H1 (cell line): Measurements from ENCODE around the gene CACNA1D. TPM values are rescaled to one million over a fixed set of nuclear protein-coding genes. Genes with fewer than 3 reads are reported as not detected.

Experiments
- CTCF ChIA-PET: fragments of 300-600 bp; sonication (Branson Sonifier 250); formaldehyde crosslinking; loops from one replicate; lab custom pipeline; 2021; ENCODE audit not compliant: partially characterized antibody; lab: Charles Lee
- POLR2A ChIA-PET: fragments of 300-600 bp; sonication (Branson Sonifier 250); formaldehyde crosslinking; loops from one replicate; lab custom pipeline; 2021; ENCODE audit warnings: inconsistent platforms; ENCODE audit not compliant: partially characterized antibody; lab: Charles Lee
- DNase-seq, 2 experiments: peaks; one replicate each; pipeline versions ENCODE4 v3.0.0 to v3.0.0-alpha.2; 2010 to 2022; ENCODE audit warnings: low spot score in 2 of 2, low read depth in 1 of 2, mixed read lengths in 1 of 2
- FAIRE-seq: peaks from 2 replicates; lab custom pipeline; 2011; peaks lifted over from hg19 to GRCh38; lab: Jason Lieb, UNC
- H2AFZ ChIP-seq: 2 replicates; pipeline ENCODE4 v1.8.1; 2012; ENCODE audit warnings: low read length, inconsistent platforms
- H2AK5ac ChIP-seq: 2 replicates; pipeline ENCODE4 v1.6.1; 2013; ENCODE audit warnings: low read depth, low read length
- H2BK120ac ChIP-seq: replicated peaks from 2 replicates; pipeline ENCODE3; 2013; ENCODE audit warnings: low read depth, low read length, inconsistent platforms
- H2BK12ac ChIP-seq: 2 replicates; pipeline ENCODE4 v1.6.1; 2013; ENCODE audit warnings: low read depth, low read length
- H2BK15ac ChIP-seq: 2 replicates; pipeline ENCODE4 v1.6.1; 2013; ENCODE audit warnings: low read length
- H2BK20ac ChIP-seq: 2 replicates; pipeline ENCODE4 v1.6.1; 2013; ENCODE audit warnings: low read length
- H2BK5ac ChIP-seq: 2 replicates; pipeline ENCODE4 v1.6.1; 2013; ENCODE audit warnings: low read depth, low read length
- H3K14ac ChIP-seq: 2 replicates; pipeline ENCODE4 v1.6.1; 2013; ENCODE audit warnings: inconsistent platforms; ENCODE audit not compliant: insufficient read length
- H3K18ac ChIP-seq: 2 replicates; pipeline ENCODE4 v1.6.1; 2013; ENCODE audit warnings: low read length; ENCODE audit errors: extremely low read depth
- H3K23ac ChIP-seq: 2 replicates; pipeline ENCODE4 v1.6.1; 2013; ENCODE audit warnings: inconsistent platforms; ENCODE audit not compliant: insufficient read length
- H3K23me2 ChIP-seq: 2 replicates; pipeline ENCODE4 v1.6.1; 2013; ENCODE audit warnings: low read depth, low read length
- H3K27ac ChIP-seq: 2 replicates; pipeline ENCODE4 v1.6.1; 2011; ENCODE audit warnings: low read depth, low read length, inconsistent platforms
- H3K27me3 ChIP-seq, 4 experiments: replicated peaks in 1 of 4; 1 replicate in 1 of 4; 2 replicates in 3 of 4; pipeline versions ENCODE4 v1.6.1 to v1.8.1; 2011 to 2013; ENCODE audit warnings: low read length in 3 of 4, mild to moderate bottlenecking in 3 of 4, inconsistent platforms in 2 of 4, mixed read lengths in 2 of 4, moderate library complexity in 1 of 4; ENCODE audit not compliant: control insufficient read depth in 3 of 4, insufficient read depth in 3 of 4; ENCODE audit errors: extremely low read depth in 1 of 4
- H3K36me3 ChIP-seq, 4 experiments: 2 replicates each; pipeline versions ENCODE4 v1.6.1 to v1.8.1; 2011 to 2013; ENCODE audit warnings: mild to moderate bottlenecking in 4 of 4, low read length in 3 of 4, moderate library complexity in 2 of 4, control low read depth in 1 of 4, inconsistent platforms in 1 of 4; ENCODE audit not compliant: insufficient read depth in 4 of 4, control insufficient read depth in 2 of 4
- H3K4ac ChIP-seq: replicated peaks from 2 replicates; pipeline ENCODE3; 2013; ENCODE audit warnings: low read length, low read depth, mixed read lengths, inconsistent platforms; ENCODE audit not compliant: insufficient read length
- H3K4me1 ChIP-seq, 4 experiments: replicated peaks in 1 of 4; 1 replicate in 1 of 4; 2 replicates in 3 of 4; pipeline versions ENCODE4 v1.6.1 to v1.8.1; 2011 to 2013; ENCODE audit warnings: low read length in 3 of 4, inconsistent platforms in 2 of 4, mixed read lengths in 1 of 4; ENCODE audit not compliant: insufficient read depth in 4 of 4, control insufficient read depth in 3 of 4
- H3K4me2 ChIP-seq, 2 experiments: 2 replicates each; pipeline versions ENCODE4 v1.6.1 to v1.8.1; 2011 to 2013; ENCODE audit warnings: low read depth in 2 of 2, low read length in 2 of 2, control low read depth in 1 of 2, inconsistent platforms in 1 of 2, mild to moderate bottlenecking in 1 of 2; ENCODE audit not compliant: insufficient read depth in 1 of 2
- H3K4me3 ChIP-seq, 4 experiments: fragments of 200-600, 300-600 bp in 1 of 4; sonication (generic), shearing (Covaris generic), sonication (Bioruptor Twin) in 1 of 4; 2 replicates each; pipeline versions ENCODE4 v1.5.1 to v1.8.1; 2011 to 2016; ENCODE audit warnings: low read length in 4 of 4, low read depth in 3 of 4, control low read depth in 2 of 4, inconsistent platforms in 2 of 4, mild to moderate bottlenecking in 2 of 4, mixed read lengths in 1 of 4, moderate library complexity in 1 of 4; ENCODE audit not compliant: insufficient read depth in 2 of 4; ENCODE audit errors: extremely low read depth in 1 of 4
- H3K56ac ChIP-seq: replicated peaks from 2 replicates; pipeline ENCODE3; 2013; ENCODE audit warnings: low read depth, mild to moderate bottlenecking, mixed read lengths, low read length, inconsistent platforms; ENCODE audit not compliant: insufficient read length
- H3K79me1 ChIP-seq: 2 replicates; pipeline ENCODE4 v1.6.1; 2013; ENCODE audit warnings: low read depth, low read length, control low read depth
- H3K79me2 ChIP-seq, 2 experiments: 2 replicates each; pipeline versions ENCODE4 v1.6.1 to v1.8.1; 2012 to 2013; ENCODE audit warnings: low read length in 2 of 2, mild to moderate bottlenecking in 2 of 2, inconsistent platforms in 1 of 2; ENCODE audit not compliant: insufficient read depth in 2 of 2, control insufficient read depth in 1 of 2
- H3K9ac ChIP-seq, 4 experiments: replicated peaks in 1 of 4; 1 replicate in 1 of 4; 2 replicates in 3 of 4; pipeline versions ENCODE4 v1.6.1 to v1.8.1; 2011 to 2013; ENCODE audit warnings: low read depth in 3 of 4, low read length in 3 of 4, control low read depth in 2 of 4, mild to moderate bottlenecking in 2 of 4, moderate library complexity in 2 of 4, inconsistent platforms in 1 of 4; ENCODE audit errors: extremely low read depth in 1 of 4
- H3K9me3 ChIP-seq, 2 experiments: 2 replicates each; pipeline versions ENCODE4 v1.6.1 to v1.8.1; 2012 to 2013; ENCODE audit warnings: mild to moderate bottlenecking in 2 of 2, moderate library complexity in 2 of 2, control low read depth in 1 of 2, inconsistent platforms in 1 of 2, low read depth in 1 of 2, low read length in 1 of 2, mixed read lengths in 1 of 2; ENCODE audit not compliant: insufficient read depth in 2 of 2
- H4K20me1 ChIP-seq, 2 experiments: replicated peaks in 1 of 2; 2 replicates each; pipeline versions ENCODE3 to v1.8.1; 2011 to 2013; ENCODE audit warnings: inconsistent platforms in 2 of 2, low read length in 2 of 2, mild to moderate bottlenecking in 1 of 2; ENCODE audit not compliant: insufficient read depth in 2 of 2, control insufficient read depth in 1 of 2
- H4K5ac ChIP-seq: 2 replicates; pipeline ENCODE4 v1.6.1; 2013; ENCODE audit warnings: low read length, low read depth, mixed read lengths, inconsistent platforms; ENCODE audit not compliant: insufficient read length
- H4K8ac ChIP-seq: 2 replicates; pipeline ENCODE4 v1.8.0; 2013; ENCODE audit warnings: mild to moderate bottlenecking, moderate library complexity, low read length, inconsistent platforms; ENCODE audit not compliant: insufficient read depth; ENCODE audit errors: extremely low read depth
- H4K91ac ChIP-seq: replicated peaks from 2 replicates; pipeline ENCODE3; 2013; ENCODE audit warnings: low read length, mixed read lengths, inconsistent platforms; ENCODE audit not compliant: insufficient read length
- CHD1 ChIP-seq: IDR thresholded peaks from 2 replicates; pipeline ENCODE4 v1.6.1; 2012; ENCODE audit warnings: low read depth, low read length, improper control_type of control experiment
- CTBP2 ChIP-seq: IDR thresholded peaks from 2 replicates; pipeline ENCODE4 v1.7.0; 2011; ENCODE audit warnings: borderline replicate concordance, mild to moderate bottlenecking, moderate library complexity, mixed read lengths, low read length; ENCODE audit not compliant: insufficient read depth, insufficient read length
- HDAC2 ChIP-seq, 2 experiments: fragments of 300-600 bp in 1 of 2; sonication (generic) in 1 of 2; IDR thresholded peaks; 2 replicates each; pipeline ENCODE4 v1.6.1; 2011 to 2012; ENCODE audit warnings: low read depth in 2 of 2, low read length in 2 of 2, mild to moderate bottlenecking in 2 of 2, moderate library complexity in 2 of 2, borderline replicate concordance in 1 of 2, inconsistent platforms in 1 of 2
- JUND ChIP-seq: IDR thresholded peaks from 2 replicates; pipeline ENCODE4 v1.6.1; 2011; ENCODE audit warnings: mild to moderate bottlenecking, improper control_type of control experiment, low read length
- POLR2A ChIP-seq, 2 experiments: IDR thresholded peaks; 1 replicate in 1 of 2; 2 replicates in 1 of 2; pipeline ENCODE4 v1.6.1; 2011; ENCODE audit warnings: low read depth in 2 of 2, low read length in 2 of 2, mild to moderate bottlenecking in 2 of 2; ENCODE audit errors: control extremely low read depth in 1 of 2
- POLR2AphosphoS5 ChIP-seq: IDR thresholded peaks from 2 replicates; pipeline ENCODE4 v1.6.1; 2011; ENCODE audit warnings: low read depth, low read length
- RAD21 ChIP-seq, 2 experiments: IDR thresholded peaks in 1 of 2; conservative IDR thresholded peaks in 1 of 2; 2 replicates each; pipeline ENCODE4 v1.6.1; 2011; ENCODE audit warnings: low read depth in 2 of 2, low read length in 2 of 2, improper control_type of control experiment in 1 of 2, inconsistent platforms in 1 of 2, mild to moderate bottlenecking in 1 of 2, moderate library complexity in 1 of 2
- RBBP5 ChIP-seq: IDR thresholded peaks from 2 replicates; pipeline ENCODE4 v1.7.1; 2012; ENCODE audit warnings: low read depth, mild to moderate bottlenecking, inconsistent platforms, low read length, moderate library complexity, borderline replicate concordance
- RFX5 ChIP-seq: IDR thresholded peaks from 2 replicates; pipeline ENCODE4 v1.6.1; 2011; ENCODE audit warnings: low read depth, low read length, improper control_type of control experiment, borderline replicate concordance
- RXRA ChIP-seq: IDR thresholded peaks from 2 replicates; pipeline ENCODE4 v1.6.1; 2011; ENCODE audit warnings: low read depth, mild to moderate bottlenecking, low read length, moderate library complexity; ENCODE audit not compliant: insufficient read depth
- TAF7 ChIP-seq: optimal IDR thresholded peaks from 2 replicates; pipeline ENCODE3; 2011; ENCODE audit warnings: low read depth, mild to moderate bottlenecking, inconsistent platforms, low read length, moderate library complexity, borderline replicate concordance
- whole genome bisulfite sequencing, 2 experiments: shearing (Covaris generic) in 1 of 2; methylation state at CpG; one replicate each; pipeline versions ENCODE4 v1.1.6 to v1.1.7; 2013 to 2015; ENCODE audit warnings: low lambda C conversion rate in 2 of 2, mixed read lengths in 2 of 2, inconsistent platforms in 1 of 2, low coverage in 1 of 2, missing lambda C conversion rate in 1 of 2; ENCODE audit not compliant: insufficient replicate concordance in 2 of 2, insufficient coverage in 1 of 2, insufficient read length in 1 of 2; ENCODE audit errors: extremely low coverage in 1 of 2, missing lambda C conversion rate in 1 of 2; 5-methylcytosine and 5-hydroxymethylcytosine counted together
- polyA plus RNA-seq, 7 experiments: library from polyadenylated mRNA; depleted of rRNA in 3 of 7; stranded (reverse) in 5 of 7; unstranded in 2 of 7; fragments of >200 nt in 5 of 7; fragments of 200-250 nt in 2 of 7; gene quantifications; 1 replicate in 5 of 7; 2 replicates in 1 of 7; 4 replicates in 1 of 7; pipeline versions ENCODE4 v1.2.1 to v1.2.3, GENCODE V29; 2011 to 2013; ENCODE audit warnings: missing spikeins in 2 of 7, mixed read lengths in 2 of 7
- total RNA-seq: library from RNA; stranded (reverse); fragmentation: NEBNext Ultra II Directional; extraction: Animal tissue kit (Norgen Biotek cat#: 25700); gene quantifications from 2 replicates; pipeline ENCODE4 v1.2.1, GENCODE V29; 2021

The CACNA1D gene
- total and polyA plus RNA-seq, 2 of the 8 experiments (the other 6 are each of a cell fraction or from before 2014, with no cell fraction given): 2.0 to 2.9 TPM

- POLR2A ChIA-PET: no interaction called here
- peaks cover 12% of the 10 kb centered on the region; the same call in 1 of the 2 replicates for H3K23me2 ChIP-seq
- H2BK5ac ChIP-seq: no peak overlapping the region
- no peak overlapping the region for H2BK12ac ChIP-seq
- peaks cover 0 to 2% of the 10 kb centered on the region in 2 experiments for H4K20me1 ChIP-seq
- DNase-seq (no peak), FAIRE-seq (peak; percentile 50)
- no peak overlapping the region for H4K5ac ChIP-seq
- H3K9me3 ChIP-seq: no peaks in the 10 kb centered on the region
- CTCF ChIA-PET: interaction anchor here (0.8 to 1.3 kb wide), 6 partner anchors 11 to 188 kb away, joined by 3 to 4 read pairs (median 3); no protein-coding TSS in a partner anchor
- H3K27me3 ChIP-seq: peaks cover 13 to 29% (median 25%) of the 10 kb centered on the region in 4 experiments
- no peak overlapping the region for H3K56ac ChIP-seq
- no peak overlapping the region for H2AK5ac ChIP-seq
- no peak overlapping the region for H3K27ac ChIP-seq
- H3K36me3 ChIP-seq: no peaks in the 10 kb centered on the region
- H3K4ac ChIP-seq: no peak overlapping the region
- no peak overlapping the region for H3K23ac ChIP-seq
- no peak overlapping the region for H3K4me3 ChIP-seq
- 76% methylated on average over 8 of the region's 8 CpGs; no CpG with 5 or more reads in 1 of the 2 experiments for WGBS, 2 experiments
- no peak overlapping the region for H3K9ac ChIP-seq
- no peaks in the 10 kb centered on the region for H3K79me2 ChIP-seq
- no peak overlapping the region for H3K14ac ChIP-seq
- H4K8ac ChIP-seq: no peak overlapping the region
- H3K18ac ChIP-seq: no peak overlapping the region
- H3K4me2 ChIP-seq: no peak overlapping the region
- H2AFZ ChIP-seq: no peak overlapping the region
- peaks cover 0 to 11% (median 5%) of the 10 kb centered on the region in 4 experiments; a peak in 4 of 7 replicates for H3K4me1 ChIP-seq
- no peak overlapping the region for H2BK20ac ChIP-seq
- no peak overlapping the region for H2BK15ac ChIP-seq
- H3K79me1 ChIP-seq: no peaks in the 10 kb centered on the region
- no peak overlapping the region for H2BK120ac ChIP-seq
- H4K91ac ChIP-seq: no peak overlapping the region
- TF ChIP-seq POLR2AphosphoS5 (no peak), RAD21 (IDR thresholded peaks at IDR 0.05 in 1 of 2, conservative IDR thresholded peaks at IDR 0.05 in 1 of 2; ENCODE audit: low read depth in 2 of 2, low read length in 2 of 2) (peak; percentile 31 to 43; a peak in 3 of 4 replicates), HDAC2 (IDR thresholded peaks at IDR 0.05; ENCODE audit: borderline replicate concordance in 1 of 2, low read depth in 2 of 2, low read length in 2 of 2) (no peak), JUND (no peak), RFX5 (no peak), TAF7 (no peak), RXRA (no peak), RBBP5 (no peak), CHD1 (no peak), POLR2A (IDR thresholded peaks at IDR 0.05; ENCODE audit: control extremely low read depth in 1 of 2, low read depth in 2 of 2, low read length in 2 of 2) (no peak), CTBP2 (no peak)
Measured at GRCh38 chr3:53498806-53499641, 4.6 kb downstream of the CACNA1D start.
